HG03457 (cell line): Measurements from ENCODE around the gene ANP32E.
"Not testable (repeated sequence)": the region's sequence is repeated elsewhere in the genome, so short reads cannot be mapped to it uniquely, and the experiment has no call there.

Source experiments
- ATAC-seq: cut with Tn5 transposase; IDR thresholded peaks from one replicate; pipeline ENCODE4 v1.9.1; 2021; ENCODE audit warnings: moderate number of reproducible peaks; ENCODE audit not compliant: unreplicated experiment

Gene ANP32E

DNA sequence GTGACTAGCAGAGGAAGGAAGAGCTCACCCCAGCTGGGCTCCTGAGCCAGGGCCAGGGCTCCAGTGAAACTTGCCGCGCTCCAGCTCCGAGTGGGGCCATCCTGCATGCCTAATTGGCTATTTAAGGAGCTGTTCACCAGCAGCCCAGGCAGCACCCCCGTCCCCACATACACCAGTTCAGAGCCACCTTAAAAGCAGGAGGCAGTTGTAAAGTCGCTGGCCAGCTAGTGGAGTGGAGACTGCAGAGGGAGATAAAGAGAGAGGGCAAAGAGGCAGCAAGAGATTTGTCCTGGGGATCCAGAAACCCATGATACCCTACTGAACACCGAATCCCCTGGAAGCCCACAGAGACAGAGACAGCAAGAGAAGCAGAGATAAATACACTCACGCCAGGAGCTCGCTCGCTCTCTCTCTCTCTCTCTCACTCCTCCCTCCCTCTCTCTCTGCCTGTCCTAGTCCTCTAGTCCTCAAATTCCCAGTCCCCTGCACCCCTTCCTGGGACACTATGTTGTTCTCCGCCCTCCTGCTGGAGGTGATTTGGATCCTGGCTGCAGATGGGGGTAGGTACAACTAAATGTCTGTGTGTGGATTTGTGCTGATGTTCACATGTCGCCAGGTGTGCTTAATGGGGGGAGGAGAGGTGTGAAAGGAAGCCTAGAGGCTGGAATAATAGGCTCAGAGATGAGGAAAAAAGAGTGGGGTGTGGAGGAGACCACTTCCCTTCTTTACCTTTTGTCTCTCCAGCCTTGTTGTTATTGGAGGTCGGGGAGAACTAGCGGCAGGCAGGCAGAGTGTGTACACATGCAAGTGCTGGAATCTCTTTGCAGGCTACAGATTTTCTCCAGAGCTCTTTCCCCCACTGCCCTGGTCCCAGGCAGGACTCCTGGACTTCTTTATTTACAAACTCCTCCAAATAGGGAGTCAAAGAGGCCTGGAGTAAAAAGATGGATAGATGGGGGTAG lies 22.0 kb upstream of the ANP32E start, which contains the start of gene CA14:
CA14 (plus strand) TSS at position 151 of the 962 bp plus-strand sequence; CDS start at position 506, 355 bp downstream.
- no peak for ATAC-seq

GRCh38 chr1:150256554-150257341 lies 20.8 kb upstream of the ANP32E start:
- ATAC-seq = no peak

DNA sequence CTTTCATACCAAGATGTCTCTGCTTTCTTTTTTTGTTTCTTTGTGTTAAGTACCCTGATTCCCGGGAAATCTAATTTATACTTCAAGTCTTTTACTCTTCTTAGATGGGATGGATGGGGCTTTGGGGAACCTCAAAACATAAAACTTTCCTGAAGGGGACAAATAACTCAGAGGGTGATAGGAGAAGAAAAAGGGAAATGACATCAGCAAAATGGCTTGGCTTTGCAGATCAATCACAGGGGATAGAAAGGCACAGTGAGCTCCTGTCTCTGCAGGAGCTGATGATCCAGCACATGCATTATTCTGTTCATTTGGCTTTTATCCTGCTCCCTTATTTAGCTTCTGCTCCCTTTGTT lies 20.3 kb upstream of the ANP32E start:
- ATAC-seq = no peak

DNA sequence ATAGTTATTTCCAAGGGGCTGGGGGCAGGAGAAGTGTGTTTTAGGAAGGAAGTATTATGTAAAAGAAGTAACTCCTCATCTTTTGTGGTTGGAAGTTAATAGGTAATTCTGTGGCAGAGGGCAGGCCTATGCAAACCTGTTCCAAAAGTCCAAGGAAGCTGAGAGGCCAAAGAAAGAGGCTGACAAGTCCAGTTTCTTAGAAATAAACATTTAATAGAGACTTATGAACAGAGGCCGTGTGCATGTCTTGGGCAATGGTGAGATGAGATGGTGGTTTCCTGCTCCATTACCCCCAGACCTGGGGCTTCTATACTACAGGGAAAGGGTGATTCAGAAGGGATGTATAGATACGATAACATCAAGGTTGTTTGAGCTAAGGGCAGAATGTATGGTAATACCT lies 14.0 kb upstream of the ANP32E start:
- no peak for ATAC-seq

- no peak for ATAC-seq
Observed at GRCh38 chr1:150243003-150243402, 7.1 kb upstream of the ANP32E start.

DNA sequence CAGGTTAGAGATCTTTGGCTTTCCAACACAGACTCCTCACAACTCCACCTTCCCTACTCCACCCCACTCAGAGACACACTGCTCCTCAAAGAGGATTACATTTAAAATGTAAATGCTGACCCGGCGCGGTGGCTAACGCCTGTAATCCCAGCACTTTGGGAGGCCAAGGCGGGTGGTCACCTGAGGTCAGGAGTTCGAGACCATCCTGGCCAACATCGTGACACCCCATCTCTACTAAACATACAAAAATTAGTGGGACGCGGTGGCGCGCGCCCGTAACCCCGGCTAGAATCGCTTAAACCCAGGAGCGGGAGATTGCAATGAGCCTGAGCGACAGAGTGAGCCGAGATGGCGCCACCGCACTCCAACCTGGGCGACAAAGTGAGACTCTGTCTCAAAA lies 1.8 kb upstream of the ANP32E start:
- ATAC-seq = no peak

- not testable (repeated sequence) for ATAC-seq
Observed at GRCh38 chr1:150237176-150237575, 1.3 kb upstream of the ANP32E start.

DNA sequence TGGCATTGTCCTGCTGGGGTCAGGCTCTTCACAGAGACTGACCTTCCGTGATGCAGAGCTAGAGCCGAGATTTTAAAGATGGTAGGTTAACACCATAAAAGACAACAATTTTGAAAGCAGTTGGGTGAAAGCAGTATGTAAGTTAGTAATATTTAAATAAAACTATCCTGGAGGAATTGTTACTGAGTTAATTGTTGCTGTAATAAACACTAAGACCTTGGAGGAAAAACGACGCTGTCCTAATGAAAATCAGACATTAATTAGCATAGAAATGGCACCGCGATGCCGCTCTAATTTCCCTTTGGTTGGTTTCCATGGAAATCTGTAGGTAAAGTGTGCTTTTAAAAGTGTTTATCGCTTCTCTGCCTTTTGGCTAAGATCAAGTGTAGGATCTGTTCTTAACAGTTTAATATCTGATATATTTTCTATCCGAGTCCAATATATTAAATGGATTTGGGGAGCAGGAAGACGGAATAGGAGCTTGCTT lies 745 bp upstream of the ANP32E start:
- ATAC-seq = no peak

GRCh38 chr1:150235294-150235851 lies 539 bp downstream of the ANP32E start:
- ATAC-seq = no peak

DNA sequence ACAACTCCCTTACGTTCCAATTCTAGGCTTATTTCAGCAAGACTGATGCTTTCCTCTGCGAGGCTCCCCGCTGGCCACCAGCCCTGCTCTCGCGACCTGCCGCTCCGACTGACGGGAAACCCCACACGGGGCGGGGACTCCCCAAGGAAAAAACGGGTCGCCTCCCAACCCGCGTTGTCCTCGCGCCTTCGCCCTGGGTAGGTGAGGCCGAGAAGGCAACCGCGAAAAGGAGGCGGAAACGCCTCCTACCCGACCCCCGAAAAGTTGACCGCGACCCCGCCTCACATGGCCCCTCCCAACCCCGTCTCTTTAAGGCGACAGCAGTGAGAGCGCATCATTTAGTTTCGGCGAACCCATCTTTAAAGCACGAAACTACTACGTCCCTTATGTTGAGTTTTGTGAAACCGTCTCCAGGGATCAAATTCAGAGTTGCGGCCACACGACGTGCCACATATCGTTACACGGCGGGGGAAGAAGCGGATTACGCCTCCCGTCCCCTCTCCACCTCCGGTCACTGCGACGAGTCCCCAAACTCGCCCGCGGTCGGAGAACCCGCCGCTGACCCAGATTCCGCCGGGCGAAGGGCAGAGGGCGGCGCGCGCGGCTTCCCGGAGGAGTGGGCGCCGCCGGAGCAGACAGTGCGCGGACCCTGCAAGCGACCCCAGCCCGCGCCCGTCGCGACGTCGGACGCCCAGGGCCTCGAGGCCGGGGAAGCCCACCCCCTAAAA lies 1.2 kb downstream of the ANP32E start:
- ATAC-seq = peak; percentile 33

DNA sequence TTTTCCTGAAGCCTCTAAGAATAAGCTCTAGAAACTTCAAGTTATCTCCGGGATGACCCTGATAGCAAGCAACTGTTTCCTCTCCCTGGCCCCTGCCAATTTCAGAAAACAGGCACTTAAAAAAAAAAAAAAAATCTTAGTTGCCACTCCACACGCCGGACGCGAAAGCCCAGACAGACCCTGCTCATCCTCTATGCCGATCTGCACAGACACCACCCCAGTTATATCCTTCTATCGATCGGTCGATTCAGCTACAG lies 1.7 kb downstream of the ANP32E start:
- no peak for ATAC-seq

DNA sequence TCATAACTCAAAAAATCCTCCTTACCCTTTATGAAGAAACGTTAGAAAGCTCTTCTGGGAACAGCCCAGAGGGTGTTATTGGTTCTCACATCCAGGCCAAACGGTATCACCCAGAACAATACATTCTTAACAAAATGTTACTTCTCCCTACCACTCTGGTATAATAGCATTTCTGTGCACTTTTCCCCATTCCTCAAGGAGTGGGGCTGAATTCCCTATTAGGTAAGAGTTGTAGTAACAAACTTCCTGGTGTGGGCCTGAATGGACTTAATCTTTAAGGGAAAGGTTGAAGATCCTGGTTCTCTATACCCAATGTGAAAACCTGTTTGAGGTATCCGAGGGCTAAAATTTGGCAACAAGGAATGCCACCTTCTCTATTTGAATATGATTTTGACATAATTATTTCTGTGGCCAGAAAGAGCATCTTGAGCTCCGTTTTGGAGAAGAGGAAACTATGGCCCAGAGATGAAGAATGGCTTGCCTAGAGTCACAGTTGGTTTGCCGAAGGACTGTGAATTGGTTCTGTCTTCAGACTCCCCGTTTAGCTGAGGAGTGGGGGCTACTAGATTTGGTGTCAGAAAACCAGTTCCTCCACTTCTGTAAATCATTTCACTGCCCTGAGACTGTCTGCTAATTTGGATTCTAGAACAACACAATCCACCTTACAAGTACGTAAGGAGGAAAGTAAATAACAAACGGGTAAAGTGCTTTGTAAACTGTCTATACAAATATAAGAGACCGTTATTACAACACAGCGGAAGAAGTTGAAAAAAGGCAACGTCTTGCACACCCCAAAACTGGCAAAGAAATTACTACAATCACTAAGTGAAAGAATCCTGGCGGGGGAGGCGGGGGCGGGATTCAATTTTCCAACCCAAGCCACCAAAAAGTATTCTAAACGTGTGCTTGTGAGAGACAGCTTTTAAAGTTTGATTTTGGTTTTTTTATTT lies 2.3 kb downstream of the ANP32E start:
- no peak for ATAC-seq

DNA sequence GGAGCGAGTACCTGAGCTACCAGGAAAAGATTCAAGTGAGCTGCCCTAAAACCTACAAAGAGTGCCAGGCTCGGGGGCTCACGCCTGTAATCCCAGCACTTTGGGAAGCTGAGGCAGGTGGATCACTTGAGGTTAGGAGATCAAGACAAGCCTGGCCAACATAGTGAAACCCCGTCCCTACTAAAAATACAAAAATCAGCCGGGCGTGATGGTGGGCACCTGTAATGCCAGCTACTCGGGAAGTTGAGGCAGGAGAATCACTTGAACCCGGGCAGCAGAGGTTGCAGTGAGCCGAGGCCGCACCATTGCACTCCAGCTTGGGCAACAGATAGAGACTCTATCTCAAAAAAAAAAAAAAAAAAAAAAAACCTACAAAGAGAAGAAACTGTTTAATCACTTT lies 3.0 kb downstream of the ANP32E start:
- ATAC-seq = not testable (repeated sequence)

GRCh38 chr1:150228246-150228645 lies 7.7 kb downstream of the ANP32E start:
- not testable (repeated sequence) for ATAC-seq

- ATAC-seq = no peak
Observed at GRCh38 chr1:150227228-150227627, 8.7 kb downstream of the ANP32E start.

DNA sequence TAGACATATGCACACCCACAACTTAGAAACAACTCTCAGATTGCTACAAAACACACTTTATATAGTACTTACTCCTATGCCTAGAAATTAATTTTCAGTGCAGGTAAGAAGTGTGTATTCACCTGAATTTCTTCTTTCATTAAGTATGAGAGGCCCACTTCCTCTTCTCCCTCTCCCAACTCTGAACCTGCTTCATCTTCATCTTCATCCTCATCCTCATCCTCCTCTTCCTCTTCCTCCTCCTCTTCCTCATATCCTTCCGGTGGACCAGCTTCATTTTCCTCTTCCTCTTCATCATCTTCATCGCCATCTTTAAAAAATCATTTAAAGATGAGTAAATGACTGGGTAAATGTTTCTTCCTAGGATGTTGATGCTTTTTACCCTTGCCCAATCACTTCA lies 9.4 kb downstream of the ANP32E start:
- ATAC-seq = no peak

DNA sequence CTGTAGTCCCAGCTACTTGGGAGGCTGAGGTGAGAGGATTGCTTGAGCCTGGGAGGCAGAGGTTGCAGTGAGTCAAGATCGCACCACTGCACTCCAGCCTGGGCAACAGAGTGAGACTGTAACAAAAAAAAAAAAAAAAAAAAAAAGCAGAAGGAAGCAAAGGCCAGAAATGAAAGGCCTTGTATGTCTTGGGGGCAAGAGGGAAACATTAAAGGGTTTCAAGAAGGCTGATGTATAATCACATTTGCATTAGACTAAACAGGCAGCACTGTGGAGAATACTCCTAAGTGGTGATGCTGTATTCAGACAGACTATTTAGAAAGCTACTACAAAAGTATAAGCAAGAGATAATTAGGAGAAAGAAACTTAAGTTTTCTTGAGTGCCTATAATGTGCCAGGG lies 10.4 kb downstream of the ANP32E start:
- no peak for ATAC-seq

DNA sequence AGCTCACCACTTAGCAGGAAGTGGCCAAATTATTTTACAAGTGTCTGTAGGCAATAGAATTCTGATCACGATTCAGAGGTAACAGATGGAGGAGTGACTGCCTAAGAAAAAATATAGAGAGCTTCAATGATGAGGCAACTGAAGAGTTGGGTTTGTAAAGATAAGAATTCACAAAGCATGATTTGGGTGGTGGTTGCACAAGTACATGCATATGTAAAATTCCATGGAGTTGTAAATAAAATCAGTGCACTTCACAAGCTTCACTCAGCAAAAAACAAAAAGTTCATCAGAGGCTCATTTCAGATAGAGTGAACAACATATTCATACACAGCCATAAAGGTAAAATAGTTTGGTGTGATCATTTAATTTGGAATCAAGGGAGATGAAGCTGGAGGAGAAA lies 10.9 kb downstream of the ANP32E start:
- no peak for ATAC-seq

DNA sequence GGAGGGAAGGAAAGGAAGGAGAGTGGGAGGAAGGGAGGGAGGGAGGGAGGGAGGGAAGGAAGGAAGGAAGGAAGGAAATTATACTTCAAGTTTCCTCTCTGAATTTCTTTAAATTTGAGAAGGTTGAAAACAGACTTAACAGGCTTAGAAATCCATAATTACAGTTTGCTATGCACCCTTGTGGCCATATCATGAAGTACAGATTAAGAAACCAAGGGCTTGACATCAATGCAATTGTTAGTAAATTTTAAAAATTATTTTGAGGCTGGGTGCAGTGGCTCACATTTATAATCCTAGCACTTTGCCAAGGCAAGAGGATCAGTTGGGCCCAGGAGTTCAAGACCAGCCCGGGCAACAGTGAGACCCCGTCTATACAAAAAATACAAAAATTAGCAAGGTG lies 14.4 kb downstream of the ANP32E start:
- no peak for ATAC-seq

- ATAC-seq = not testable (repeated sequence)
Observed at GRCh38 chr1:150215855-150216254, 20.1 kb downstream of the ANP32E start.
